Aorta (tissue), 5 donors: ENCODE results near the gene MST1. TPM values are rescaled to one million over a fixed set of nuclear protein-coding genes. Genes with fewer than 3 reads are reported as not detected.

Experiments
- ATAC-seq: fragments of 200-7000 bp; cut with Tn5 transposase; one replicate; pipeline ENCODE4 v1.9.1; 2022; ENCODE audit warnings: moderate library complexity; ENCODE audit not compliant: low FRiP score
- DNase-seq, 2 donors: peaks; one replicate each; pipeline ENCODE4 v3.0.0-alpha.2; 2020
- H3K27ac ChIP-seq, 2 donors: one replicate each; pipeline ENCODE4 v1.5.1; 2013; ENCODE audit warnings: low read length in 2 of 2, mild to moderate bottlenecking in 2 of 2, moderate library complexity in 2 of 2, control low read depth in 1 of 2, inconsistent platforms in 1 of 2, low read depth in 1 of 2
- H3K27me3 ChIP-seq, 2 donors: one replicate each; pipeline ENCODE4 v1.6.1; 2013; ENCODE audit warnings: control low read depth in 1 of 2, low read length in 1 of 2, mild to moderate bottlenecking in 1 of 2, moderate library complexity in 1 of 2; ENCODE audit not compliant: insufficient read depth in 2 of 2, control insufficient read depth in 1 of 2
- H3K36me3 ChIP-seq, 2 donors: one replicate each; pipeline ENCODE4 v1.6.1; 2013; ENCODE audit warnings: control low read depth in 1 of 2, low read length in 1 of 2, mild to moderate bottlenecking in 1 of 2; ENCODE audit not compliant: insufficient read depth in 2 of 2, control insufficient read depth in 1 of 2
- H3K4me1 ChIP-seq, 2 donors: one replicate each; pipeline ENCODE4 v1.6.1; 2013; ENCODE audit warnings: low read length in 2 of 2, control low read depth in 1 of 2, mild to moderate bottlenecking in 1 of 2, moderate library complexity in 1 of 2; ENCODE audit not compliant: insufficient read depth in 2 of 2, control insufficient read depth in 1 of 2
- H3K4me3 ChIP-seq, 2 donors: one replicate each; pipeline ENCODE4 v1.5.1; 2013; ENCODE audit warnings: low read length in 2 of 2, control low read depth in 1 of 2, mild to moderate bottlenecking in 1 of 2
- H3K9me3 ChIP-seq: one replicate; pipeline ENCODE4 v1.6.1; 2013; ENCODE audit warnings: mild to moderate bottlenecking, low read length; ENCODE audit not compliant: control insufficient read depth
- WGBS, 2 donors: extraction: QIAGEN DNeasy Blood & Tissue Kit; methylation state at CpG; one replicate each; pipeline ENCODE4 v1.1.7; 2013; 5-methylcytosine and 5-hydroxymethylcytosine counted together
- intact Hi-C, 2 donors: fragments of 100-400 bp; cut with DNase I; formaldehyde crosslinking; loops; one replicate each; pipeline versions ENCODE4 v1.14.2 to v1.15.0; 2022
- polyA plus RNA-seq, 2 donors: library from polyadenylated mRNA; stranded (reverse); fragments of 200-250 nt; gene quantifications; one replicate each; pipeline ENCODE4 v1.2.3, GENCODE V29; 2013
- total RNA-seq, 2 donors: library from RNA; stranded (reverse); fragmentation: NEBNext Ultra II Directional; extraction: Animal tissue kit (Norgen Biotek cat#: 25700); gene quantifications; one replicate each; pipeline ENCODE4 v1.2.1, GENCODE V29; 2021
- donor health status: healthy with polysubstance abuse.
- donor health status: Bipolar disorder and iron deficiency.
- donor health status: DM: no; HTN: no; CAD: no.
- donor health status: DM: no; HTN: no; CAD: no.
- donor health status: DM: yes; HTN: yes; CAD: no.

The MST1 gene
- total and polyA plus RNA-seq, 4 donors = 4.5 to 64.7 (median 11.1) TPM

DNA sequence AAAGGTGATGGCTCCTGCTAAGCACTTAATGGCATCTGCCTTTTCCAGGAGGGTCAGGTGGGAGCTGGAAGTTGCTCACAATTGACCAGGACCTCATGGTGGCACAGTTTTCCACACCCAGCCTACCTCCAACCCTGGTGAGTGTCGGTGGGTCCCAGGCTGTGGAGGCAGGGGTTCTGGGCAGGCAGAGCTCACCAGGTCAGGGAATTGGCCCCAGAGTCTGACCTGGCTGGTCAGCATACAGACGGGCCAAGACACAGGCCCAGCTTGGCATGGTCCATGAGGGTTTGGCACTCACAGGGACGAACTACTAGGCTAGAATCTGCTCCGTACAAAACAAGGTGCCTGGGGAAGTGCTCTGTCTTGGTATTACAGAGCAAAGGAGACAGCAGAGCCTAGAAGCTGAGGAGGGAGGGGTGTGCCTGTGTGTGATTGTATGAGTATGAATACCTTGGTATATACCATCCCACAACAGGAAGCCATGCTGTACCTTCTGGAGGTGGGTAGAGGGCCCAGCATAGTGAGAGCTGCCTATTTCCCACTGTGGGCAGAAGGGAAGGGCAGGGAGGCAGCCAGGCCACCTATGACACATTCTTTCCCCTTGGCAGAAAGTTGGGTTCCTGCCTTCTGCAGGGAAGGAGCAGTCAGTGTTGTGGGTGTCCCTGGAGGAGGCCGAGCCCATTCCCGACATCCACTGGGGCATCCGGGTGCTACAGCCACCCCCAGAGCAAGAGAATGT, 8.6 kb downstream of the MST1 start:
- WGBS, 2 donors = 69 to 74% methylated on average over 7 of the region's 7 CpGs
- Histone ChIP-seq H3K36me3 (peaks cover 0 to 9% of the 10 kb centered on the region in 2 donors), H3K4me3 (no peak overlapping the region), H3K27ac (no peak overlapping the region), H3K4me1 (no peaks in the 10 kb centered on the region), H3K9me3 (no peaks in the 10 kb centered on the region), H3K27me3 (no peaks in the 10 kb centered on the region)
- intact Hi-C loops = no loop called here
- no peak for ATAC-seq
- DNase-seq = no peak

GRCh38 chr3:49675912-49676311, 13.4 kb downstream of the MST1 start:
- Histone ChIP-seq H3K27ac (no peak overlapping the region), H3K4me1 (no peaks in the 10 kb centered on the region), H3K9me3 (no peaks in the 10 kb centered on the region), H3K27me3 (no peaks in the 10 kb centered on the region), H3K36me3 (peaks cover 0 to 6% of the 10 kb centered on the region in 2 donors), H3K4me3 (no peak overlapping the region)
- WGBS, 2 donors = 90 to 96% methylated on average over 11 of the region's 11 CpGs
- intact Hi-C loops = no loop called here
- no peak for ATAC-seq
- no peak for DNase-seq

- intact Hi-C loops = loop anchor here (5.0 kb wide), 2 partner anchors 117 to 122 kb away; partner anchors contain the start of gene BSN (in 1 of the 2)
- ATAC-seq (no peak), DNase-seq (peak in 1 of 2 donors; percentile 64)
- Histone ChIP-seq H3K36me3 (peaks cover 0 to 4% of the 10 kb centered on the region in 2 donors), H3K27ac (peak overlapping the region in 1 of 2 donors; percentile 1), H3K4me3 (peak overlapping the region; percentile 23 to 85), H3K4me1 (no peaks in the 10 kb centered on the region), H3K27me3 (no peaks in the 10 kb centered on the region), H3K9me3 (no peaks in the 10 kb centered on the region)
- WGBS, 2 donors = 3 to 4% methylated on average over 34 of the region's 34 CpGs
These were observed 14.7 kb downstream of the MST1 start for GRCh38 chr3:49674497-49674983.

DNA sequence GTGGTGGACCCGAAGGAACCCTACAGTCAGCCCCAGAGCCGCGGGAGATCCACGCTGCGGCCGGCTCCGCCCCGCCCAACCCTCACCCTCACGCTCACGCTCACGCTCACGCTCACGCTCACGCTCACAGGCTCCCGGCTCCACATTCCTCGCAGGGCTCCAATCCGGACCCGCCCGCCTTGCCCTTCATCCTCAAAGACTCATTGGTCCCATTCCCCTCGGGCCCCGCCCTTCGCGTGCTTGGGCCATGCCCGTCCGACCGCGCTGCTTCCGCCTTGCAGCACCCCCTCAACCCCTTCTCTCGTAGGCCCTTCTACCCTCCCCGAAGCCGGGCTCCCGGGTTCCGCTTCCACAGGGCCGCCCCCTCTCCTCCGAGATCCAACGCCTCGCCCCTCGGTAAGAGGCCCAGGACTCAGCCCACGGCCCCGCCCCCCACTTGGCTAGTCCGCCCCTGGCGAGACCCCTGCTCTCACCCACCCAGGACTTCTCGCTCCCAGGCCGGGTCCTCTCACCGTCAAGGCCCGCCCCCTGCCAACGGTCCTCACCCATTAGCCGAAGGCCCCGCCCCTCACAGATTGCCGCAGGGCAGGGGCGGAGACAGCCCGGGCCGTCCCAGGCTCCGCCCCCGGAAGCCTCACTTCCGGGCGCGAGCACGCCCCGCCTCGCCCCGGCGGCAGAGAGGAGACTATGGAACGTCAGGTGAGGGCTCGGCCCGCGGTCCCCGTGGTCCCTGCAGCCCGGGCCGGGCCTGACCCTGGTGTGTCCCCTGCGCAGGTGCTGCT, 15.4 kb downstream of the MST1 start, which contains the start of gene APEH:
TSS of gene APEH (plus strand) at position 637 of the 782 bp plus-strand sequence. CDS start at position 688, 51 bp downstream.
- Histone ChIP-seq H3K4me3 (peak within 1 kb of the TSS; percentile 29 to 85), H3K36me3 (peaks cover 0 to 1% of the 10 kb centered on the region in 2 donors), H3K9me3 (no peaks in the 10 kb centered on the region), H3K27me3 (no peaks in the 10 kb centered on the region), H3K27ac (peak within 1 kb of the TSS in 1 of 2 donors; percentile 48), H3K4me1 (no peaks in the 10 kb centered on the region)
- ATAC-seq = peak; percentile 97
- peak; percentile 98 for DNase-seq
- 0 to 1% methylated on average over 60 to 71 of the region's 71 CpGs for WGBS, 2 donors
- intact Hi-C loops = loop anchor here (5.0 kb wide), 2 partner anchors 117 to 122 kb away; partner anchors contain the start of gene BSN (in 1 of the 2)

DNA sequence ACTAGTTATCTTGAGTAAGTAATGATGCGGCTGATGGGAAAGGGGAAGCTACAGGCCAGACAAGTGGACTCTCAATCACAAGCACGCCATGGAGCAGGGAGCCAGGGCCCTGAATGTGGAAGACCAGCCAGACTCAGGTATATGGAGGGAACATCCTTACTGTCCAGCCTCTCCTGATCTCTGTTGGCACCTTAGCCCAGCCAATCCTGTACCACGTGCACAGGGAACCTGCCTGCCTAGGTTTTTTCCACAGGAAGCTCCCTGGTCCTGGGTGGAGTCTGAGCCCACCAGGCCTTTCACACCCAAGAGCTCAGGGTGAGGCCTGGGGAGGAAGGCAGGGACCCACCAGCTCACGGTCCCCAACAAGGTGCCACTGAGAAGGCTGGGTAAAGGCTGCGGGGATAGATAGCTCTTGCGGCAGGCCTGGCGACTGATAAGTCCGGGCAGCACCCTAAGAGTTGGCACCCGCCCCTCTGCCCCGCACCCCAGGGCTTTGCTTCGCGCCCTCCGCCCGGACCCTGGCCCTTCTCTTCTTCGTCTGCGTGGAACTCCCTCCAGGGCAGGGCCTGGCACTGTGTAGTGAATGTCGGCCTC, 16.1 kb downstream of the MST1 start:
- Histone ChIP-seq H3K27me3 (no peaks in the 10 kb centered on the region), H3K4me1 (no peaks in the 10 kb centered on the region), H3K9me3 (no peaks in the 10 kb centered on the region), H3K36me3 (peaks cover 0 to 1% of the 10 kb centered on the region in 2 donors), H3K4me3 (peak overlapping the region; percentile 2 to 85), H3K27ac (peak overlapping the region in 1 of 2 donors; percentile 48)
- intact Hi-C loops = loop anchor here (5.0 kb wide), 2 partner anchors 116 to 121 kb away; partner anchors contain the start of gene BSN (in 1 of the 2)
- DNase-seq (no peak), ATAC-seq (no peak)
- 25 to 30% methylated on average over 12 to 17 of the region's 17 CpGs for WGBS, 2 donors

DNA sequence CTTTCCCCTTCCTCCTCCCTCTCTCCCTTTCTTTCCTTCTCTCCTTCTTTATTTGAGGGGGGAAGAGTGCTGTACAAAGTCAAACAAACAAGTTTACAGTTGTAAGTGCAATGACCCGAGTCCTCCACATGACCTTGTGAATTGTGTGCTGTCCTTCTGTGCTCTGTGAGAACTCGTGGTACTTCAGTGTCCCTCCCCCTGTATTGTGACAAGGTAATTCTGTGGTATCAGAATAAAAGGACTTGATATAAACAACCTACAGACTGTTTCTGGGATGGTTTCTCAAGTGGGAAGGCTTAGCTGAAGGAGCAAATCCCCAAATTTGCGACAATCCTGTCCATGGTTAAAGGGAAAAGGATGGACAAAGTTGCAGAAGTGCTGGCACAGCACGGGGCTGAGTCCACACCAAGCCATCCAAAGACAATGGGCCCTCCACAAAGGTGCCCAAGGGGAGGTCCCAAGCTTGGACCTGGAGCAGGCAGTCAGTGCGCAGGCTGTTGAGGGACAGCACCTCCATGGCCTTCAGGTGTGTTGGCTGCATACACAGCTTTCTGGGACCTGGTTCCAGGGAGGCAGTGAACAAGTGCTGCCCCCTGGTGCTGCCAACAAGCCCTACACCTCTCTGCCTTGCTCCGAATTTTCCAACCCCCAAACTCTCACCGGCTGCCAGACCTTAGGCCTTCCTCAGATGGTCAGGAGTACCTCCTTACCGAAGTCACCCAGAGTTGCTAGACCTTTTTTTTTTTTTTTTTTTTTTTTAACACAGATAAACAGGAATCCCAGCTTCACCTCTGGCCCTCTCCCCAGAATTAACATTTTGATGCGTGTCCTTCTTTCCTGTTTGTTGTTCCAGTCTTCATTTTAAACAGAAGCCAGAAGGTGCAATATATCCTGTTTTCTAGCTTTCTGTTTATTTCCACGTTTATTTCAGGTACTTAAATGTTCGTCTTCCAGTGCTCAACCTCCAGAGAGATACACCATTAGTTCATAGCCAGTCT, 17.7 kb downstream of the MST1 start:
- H3K27me3 ChIP-seq = no peaks in the 10 kb centered on the region
- 40 to 47% methylated on average over 11 of the region's 11 CpGs for WGBS, 2 donors
- intact Hi-C loops = loop anchor here (1.0 to 5.0 kb wide), 3 partner anchors 114 to 132 kb away; partner anchors contain the start of gene BSN (in 1 of the 2)
- H3K36me3 ChIP-seq = peaks cover 0 to 1% of the 10 kb centered on the region in 2 donors
- ATAC-seq = no peak
- H3K27ac ChIP-seq = no peak overlapping the region
- H3K4me1 ChIP-seq = no peaks in the 10 kb centered on the region
- no peak overlapping the region for H3K4me3 ChIP-seq
- H3K9me3 ChIP-seq = no peaks in the 10 kb centered on the region
- peak; percentile 64 to 86 for DNase-seq

DNA sequence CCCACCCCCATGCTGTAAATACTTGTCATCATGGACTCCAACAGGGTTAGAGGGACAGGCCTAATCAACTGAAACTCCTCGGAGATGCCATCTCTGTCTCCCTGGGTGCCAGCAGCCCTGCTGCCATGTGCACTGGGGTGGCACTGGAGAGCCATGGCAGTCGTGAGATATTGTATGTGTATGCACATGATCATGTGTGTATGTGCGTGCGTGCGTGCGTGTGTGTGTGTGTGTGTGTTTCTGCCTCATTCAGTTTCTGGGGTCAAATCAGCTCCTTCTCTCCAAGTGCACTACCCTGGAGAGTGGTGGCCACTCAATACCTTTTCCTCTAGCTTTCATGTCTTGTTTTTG, 18.4 kb downstream of the MST1 start:
- ATAC-seq (no peak), DNase-seq (no peak)
- Histone ChIP-seq H3K27me3 (no peaks in the 10 kb centered on the region), H3K36me3 (no peaks in the 10 kb centered on the region), H3K9me3 (no peaks in the 10 kb centered on the region), H3K4me3 (no peak overlapping the region), H3K4me1 (no peaks in the 10 kb centered on the region), H3K27ac (no peak overlapping the region)
- intact Hi-C loops = loop anchor here (1.0 to 5.0 kb wide), 3 partner anchors 114 to 132 kb away; partner anchors contain the start of gene BSN (in 1 of the 2)
- WGBS, 2 donors = 58 to 64% methylated on average over 6 of the region's 6 CpGs
